ENCODE results near the gene CNPY1. TPM values are rescaled to one million over a fixed set of nuclear protein-coding genes. Genes with fewer than 3 reads are reported as not detected.

Gene CNPY1
- total RNA-seq, 1 experiment from 2014 or later, result not detected

DNA sequence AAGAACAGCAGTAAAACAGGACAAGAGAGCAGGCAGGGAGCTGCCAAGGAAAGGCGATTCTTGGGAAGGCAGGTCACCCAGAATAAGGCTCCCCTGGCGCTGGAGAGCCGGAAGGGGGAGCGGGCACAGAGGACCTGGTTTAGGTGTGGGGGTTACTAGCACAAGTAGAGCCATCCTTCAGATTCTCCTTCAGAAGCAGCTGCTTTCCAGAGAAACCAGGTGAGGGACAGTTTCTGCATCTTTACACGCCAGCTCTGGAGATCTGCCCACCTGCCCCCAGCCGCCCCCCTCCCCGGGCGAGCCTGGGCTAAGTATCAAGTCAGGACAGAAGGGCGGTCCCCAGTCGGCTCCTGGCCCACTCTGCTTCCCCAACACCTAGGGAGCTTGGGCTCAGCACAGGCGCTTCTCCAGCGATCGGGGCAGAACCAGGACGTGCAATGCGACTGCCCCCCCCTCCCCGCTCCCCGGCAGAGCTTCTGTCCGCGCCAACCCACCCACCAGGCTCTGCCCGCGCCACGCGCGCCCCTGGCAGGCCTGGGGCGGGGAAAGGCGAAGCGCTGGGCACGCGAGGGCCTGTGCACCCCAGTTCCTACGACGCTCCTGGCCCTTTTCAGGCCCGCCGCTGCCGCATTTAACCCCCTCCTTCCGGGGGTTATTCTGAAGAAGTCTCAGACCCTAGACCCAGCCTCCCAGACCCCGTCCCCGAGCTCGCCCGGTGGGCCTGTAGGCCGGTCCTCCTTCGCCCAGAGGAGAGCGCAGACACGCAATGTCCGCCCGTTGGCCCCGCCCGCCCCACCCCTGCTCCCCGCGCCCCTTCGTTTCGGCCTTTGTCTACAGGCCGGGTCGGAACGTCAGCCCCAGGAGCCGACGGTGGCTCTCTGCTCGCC, 92.8 kb downstream of the CNPY1 start:
- no peak for ATAC-seq
- H3K4me1 ChIP-seq (ENCODE audit: control insufficient read depth, insufficient read depth, low read length), result peaks cover 6% of the 10 kb centered on the region; the same call in 1 of the 2 replicates
- peak overlapping the region in 1 of 2 experiments; percentile 18; a peak in 2 of 4 replicates for H3K4me3 ChIP-seq (ENCODE audit: low read depth in 2 of 2, low read length in 2 of 2)
- CTCF ChIA-PET, result no interaction called here
- BruUV-seq (replicated peaks), result no TSS peak
- no peaks in the 10 kb centered on the region for H3K9me3 ChIP-seq (ENCODE audit: control insufficient read depth, insufficient read depth, low read depth, low read length)
- POLR2A ChIA-PET, result no interaction called here
- H3K36me3 ChIP-seq (ENCODE audit: control insufficient read depth, insufficient read depth, low read length), result no peaks in the 10 kb centered on the region
- peaks cover 28% of the 10 kb centered on the region for H3K27me3 ChIP-seq (ENCODE audit: control insufficient read depth, insufficient read depth, low read length)
- DNase-seq (ENCODE audit: low read depth, low spot score), result no peak
- TF ChIP-seq POLR2AphosphoS5 (IDR thresholded peaks at IDR 0.05; ENCODE audit: low read depth, low read length) (no peak), TCF7L2 (IDR thresholded peaks at IDR 0.05; ENCODE audit: low read depth, low read length) (no peak), SIN3A (IDR thresholded peaks at IDR 0.05; ENCODE audit: borderline replicate concordance, insufficient read depth, low read depth, low read length) (no peak)
- TF ChIP-seq, protein P1, sequence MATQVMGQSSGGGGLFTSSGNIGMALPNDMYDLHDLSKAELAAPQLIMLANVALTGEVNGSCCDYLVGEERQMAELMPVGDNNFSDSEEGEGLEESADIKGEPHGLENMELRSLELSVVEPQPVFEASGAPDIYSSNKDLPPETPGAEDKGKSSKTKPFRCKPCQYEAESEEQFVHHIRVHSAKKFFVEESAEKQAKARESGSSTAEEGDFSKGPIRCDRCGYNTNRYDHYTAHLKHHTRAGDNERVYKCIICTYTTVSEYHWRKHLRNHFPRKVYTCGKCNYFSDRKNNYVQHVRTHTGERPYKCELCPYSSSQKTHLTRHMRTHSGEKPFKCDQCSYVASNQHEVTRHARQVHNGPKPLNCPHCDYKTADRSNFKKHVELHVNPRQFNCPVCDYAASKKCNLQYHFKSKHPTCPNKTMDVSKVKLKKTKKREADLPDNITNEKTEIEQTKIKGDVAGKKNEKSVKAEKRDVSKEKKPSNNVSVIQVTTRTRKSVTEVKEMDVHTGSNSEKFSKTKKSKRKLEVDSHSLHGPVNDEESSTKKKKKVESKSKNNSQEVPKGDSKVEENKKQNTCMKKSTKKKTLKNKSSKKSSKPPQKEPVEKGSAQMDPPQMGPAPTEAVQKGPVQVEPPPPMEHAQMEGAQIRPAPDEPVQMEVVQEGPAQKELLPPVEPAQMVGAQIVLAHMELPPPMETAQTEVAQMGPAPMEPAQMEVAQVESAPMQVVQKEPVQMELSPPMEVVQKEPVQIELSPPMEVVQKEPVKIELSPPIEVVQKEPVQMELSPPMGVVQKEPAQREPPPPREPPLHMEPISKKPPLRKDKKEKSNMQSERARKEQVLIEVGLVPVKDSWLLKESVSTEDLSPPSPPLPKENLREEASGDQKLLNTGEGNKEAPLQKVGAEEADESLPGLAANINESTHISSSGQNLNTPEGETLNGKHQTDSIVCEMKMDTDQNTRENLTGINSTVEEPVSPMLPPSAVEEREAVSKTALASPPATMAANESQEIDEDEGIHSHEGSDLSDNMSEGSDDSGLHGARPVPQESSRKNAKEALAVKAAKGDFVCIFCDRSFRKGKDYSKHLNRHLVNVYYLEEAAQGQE (IDR thresholded peaks at IDR 0.05; ENCODE audit: insufficient read depth in 1 of 2, low read depth in 2 of 2, low read length in 1 of 2), result no peak
- TF ChIP-seq, protein P2, sequence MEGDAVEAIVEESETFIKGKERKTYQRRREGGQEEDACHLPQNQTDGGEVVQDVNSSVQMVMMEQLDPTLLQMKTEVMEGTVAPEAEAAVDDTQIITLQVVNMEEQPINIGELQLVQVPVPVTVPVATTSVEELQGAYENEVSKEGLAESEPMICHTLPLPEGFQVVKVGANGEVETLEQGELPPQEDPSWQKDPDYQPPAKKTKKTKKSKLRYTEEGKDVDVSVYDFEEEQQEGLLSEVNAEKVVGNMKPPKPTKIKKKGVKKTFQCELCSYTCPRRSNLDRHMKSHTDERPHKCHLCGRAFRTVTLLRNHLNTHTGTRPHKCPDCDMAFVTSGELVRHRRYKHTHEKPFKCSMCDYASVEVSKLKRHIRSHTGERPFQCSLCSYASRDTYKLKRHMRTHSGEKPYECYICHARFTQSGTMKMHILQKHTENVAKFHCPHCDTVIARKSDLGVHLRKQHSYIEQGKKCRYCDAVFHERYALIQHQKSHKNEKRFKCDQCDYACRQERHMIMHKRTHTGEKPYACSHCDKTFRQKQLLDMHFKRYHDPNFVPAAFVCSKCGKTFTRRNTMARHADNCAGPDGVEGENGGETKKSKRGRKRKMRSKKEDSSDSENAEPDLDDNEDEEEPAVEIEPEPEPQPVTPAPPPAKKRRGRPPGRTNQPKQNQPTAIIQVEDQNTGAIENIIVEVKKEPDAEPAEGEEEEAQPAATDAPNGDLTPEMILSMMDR (IDR thresholded peaks at IDR 0.05), result no peak
- H3K27ac ChIP-seq (ENCODE audit: low read length), result no peak overlapping the region
- in situ Hi-C loops (cut with HindIII; ENCODE audit: low pct_unique_long_range_greater_than_20kb, low sequenced_read_pairs), result no loop called here
- intact Hi-C loops (cut with micrococcal nuclease; ENCODE audit: unreplicated experiment), result no loop called here

DNA sequence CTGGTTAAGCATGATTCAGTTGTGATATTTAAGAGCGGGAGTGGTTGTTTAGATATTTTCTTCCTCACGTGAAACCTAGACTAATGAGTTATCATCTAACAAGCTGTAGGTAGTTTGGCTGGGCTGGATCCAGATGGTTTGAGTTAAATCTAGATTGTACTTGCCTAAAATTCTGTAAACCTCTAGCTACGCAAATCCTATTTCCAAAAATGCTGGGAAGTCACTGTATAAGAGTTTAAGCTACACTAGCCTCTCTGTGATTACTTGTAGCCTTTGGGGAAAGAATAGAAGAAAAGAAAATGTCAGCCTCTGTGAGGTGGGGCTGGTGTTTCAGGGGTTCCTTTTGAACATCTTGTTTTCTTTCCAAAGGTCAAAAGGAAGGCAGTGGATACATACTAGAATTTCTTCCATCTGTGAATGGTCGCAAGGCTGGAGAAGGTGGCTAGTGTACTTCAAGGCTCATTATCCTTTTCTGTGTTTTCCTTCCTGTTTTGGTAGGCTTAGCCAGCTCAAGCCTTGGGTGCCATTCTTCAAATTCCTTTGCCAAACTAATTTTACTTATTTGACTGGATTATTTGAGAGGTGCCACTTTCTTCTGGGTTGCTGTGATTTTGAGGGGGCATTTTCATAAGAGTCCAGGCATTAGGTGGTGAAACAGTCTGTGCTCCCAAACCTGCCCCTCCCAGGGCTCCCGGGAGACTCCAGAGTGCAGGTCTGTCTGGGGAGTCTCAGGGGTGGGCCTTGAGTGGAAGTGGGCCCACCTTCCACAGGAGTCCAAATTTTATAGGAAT, 93.7 kb downstream of the CNPY1 start:
- POLR2A ChIA-PET, result no interaction called here
- no peak overlapping the region for H3K27ac ChIP-seq (ENCODE audit: low read length)
- H3K9me3 ChIP-seq (ENCODE audit: control insufficient read depth, insufficient read depth, low read depth, low read length), result no peaks in the 10 kb centered on the region
- intact Hi-C loops (cut with micrococcal nuclease; ENCODE audit: unreplicated experiment), result no loop called here
- H3K36me3 ChIP-seq (ENCODE audit: control insufficient read depth, insufficient read depth, low read length), result no peaks in the 10 kb centered on the region
- H3K4me3 ChIP-seq (ENCODE audit: low read depth in 2 of 2, low read length in 2 of 2), result no peak overlapping the region
- DNase-seq (ENCODE audit: low read depth, low spot score), result no peak
- H3K4me1 ChIP-seq (ENCODE audit: control insufficient read depth, insufficient read depth, low read length), result peaks cover 6% of the 10 kb centered on the region; the same call in 1 of the 2 replicates
- TF ChIP-seq, protein P2 (IDR thresholded peaks at IDR 0.05), result no peak
- TF ChIP-seq TCF7L2 (IDR thresholded peaks at IDR 0.05; ENCODE audit: low read depth, low read length) (no peak), POLR2AphosphoS5 (IDR thresholded peaks at IDR 0.05; ENCODE audit: low read depth, low read length) (no peak), SIN3A (IDR thresholded peaks at IDR 0.05; ENCODE audit: borderline replicate concordance, insufficient read depth, low read depth, low read length) (no peak)
- TF ChIP-seq, protein P1 (IDR thresholded peaks at IDR 0.05; ENCODE audit: insufficient read depth in 1 of 2, low read depth in 2 of 2, low read length in 1 of 2), result no peak
- peaks cover 31% of the 10 kb centered on the region for H3K27me3 ChIP-seq (ENCODE audit: control insufficient read depth, insufficient read depth, low read length)
- CTCF ChIA-PET, result no interaction called here
- ATAC-seq, result no peak
- in situ Hi-C loops (cut with HindIII; ENCODE audit: low pct_unique_long_range_greater_than_20kb, low sequenced_read_pairs), result no loop called here
- no TSS peak for BruUV-seq (replicated peaks)

All from Panc1 (cell line).